HepG2 (cell line): Measurements from ENCODE around the gene NAA38. TPM values are rescaled to one million over a fixed set of nuclear protein-coding genes. Genes with fewer than 3 reads are reported as not detected.
A peak's percentile ranks its signal among the peaks of the same experiment; 100 is the strongest.

Experiments
- AGO1 ChIP-seq: fragments of 200-400 bp; formaldehyde crosslinking; IDR thresholded peaks from 2 replicates; pipeline ENCODE4 v1.6.1; 2017; ENCODE audit warnings: mild to moderate bottlenecking, low read depth, low read length, moderate library complexity; ENCODE audit not compliant: poor library complexity, severe bottlenecking
- DR1 ChIP-seq: sonication (generic); formaldehyde crosslinking; IDR thresholded peaks from 2 replicates; pipeline ENCODE4 v1.8.0; 2021; ENCODE audit warnings: mild to moderate bottlenecking, missing genetic modification reagents, inconsistent platforms
- GABPB1 ChIP-seq: IDR thresholded peaks from 2 replicates; pipeline ENCODE4 v1.6.1; 2016; ENCODE audit warnings: mild to moderate bottlenecking, missing genetic modification reagents, moderate library complexity, missing compliant biosample characterization
- HDAC1 ChIP-seq: sonication (generic); formaldehyde crosslinking; IDR thresholded peaks from 2 replicates; pipeline ENCODE4 v1.5.1; 2020; ENCODE audit warnings: mild to moderate bottlenecking, missing genetic modification reagents
- RARA ChIP-seq: IDR thresholded peaks from 2 replicates; pipeline ENCODE4 v1.6.1; 2016; ENCODE audit warnings: missing genetic modification reagents, missing compliant biosample characterization
- SIN3A ChIP-seq: IDR thresholded peaks from 2 replicates; pipeline ENCODE4 v1.6.1; 2011; ENCODE audit warnings: low read depth, mild to moderate bottlenecking, control low read depth, low read length, borderline replicate concordance
- ZNF430 ChIP-seq: sonication (generic); formaldehyde crosslinking; IDR thresholded peaks from 2 replicates; pipeline ENCODE4 v1.9.0; 2021; ENCODE audit warnings: mild to moderate bottlenecking, missing genetic modification reagents
- ZNF777 ChIP-seq: sonication (generic); formaldehyde crosslinking; IDR thresholded peaks from 2 replicates; pipeline ENCODE4 v1.4.0; 2020; ENCODE audit warnings: missing genetic modification reagents
- polyA plus RNA-seq, 8 experiments: library from polyadenylated mRNA; depleted of rRNA in 3 of 8; stranded (reverse) in 7 of 8; unstranded in 1 of 8; fragments of >200 nt; fragmentation: Illumina TruSeq in 4 of 8; extraction: Trizol in 4 of 8; gene quantifications; 2 replicates each; pipeline versions ENCODE4 v1.2.1 to v1.2.3, GENCODE V29; 2011 to 2016; ENCODE audit warnings: low read depth in 4 of 8, missing spikeins in 1 of 8, mixed read lengths in 1 of 8; ENCODE audit not compliant: insufficient read depth in 1 of 8
- total RNA-seq, 5 experiments: library from RNA; depleted of rRNA; stranded (reverse); fragments of >200 nt; fragmentation: Illumina TruSeq; extraction: Trizol; gene quantifications; 2 replicates each; pipeline ENCODE4 v1.2.3, GENCODE V29; 2016; ENCODE audit warnings: low read depth in 1 of 5
- TF ChIP-seq, protein P1 (sequence below): sonication (generic); formaldehyde crosslinking; IDR thresholded peaks from 2 replicates; pipeline ENCODE4 v1.4.0; 2020; ENCODE audit warnings: missing genetic modification reagents
- TF ChIP-seq, protein P2 (sequence below): sonication (generic); formaldehyde crosslinking; IDR thresholded peaks from 2 replicates; pipeline ENCODE4 v1.4.0; 2020; ENCODE audit warnings: mild to moderate bottlenecking, missing genetic modification reagents
- TF ChIP-seq, protein P3 (sequence below): sonication (generic); formaldehyde crosslinking; IDR thresholded peaks from 2 replicates; pipeline ENCODE4 v1.5.1; 2020; ENCODE audit warnings: mild to moderate bottlenecking, missing genetic modification reagents, moderate library complexity
- TF ChIP-seq, protein P4 (sequence below): IDR thresholded peaks from 2 replicates; pipeline ENCODE4 v1.6.1; 2016; ENCODE audit warnings: missing genetic modification reagents, missing compliant biosample characterization
- TF ChIP-seq, protein P5 (sequence below): sonication (generic); formaldehyde crosslinking; IDR thresholded peaks from 2 replicates; pipeline ENCODE4 v1.5.0; 2020; ENCODE audit warnings: missing genetic modification reagents
- TF ChIP-seq, protein P6 (sequence below): sonication (generic); formaldehyde crosslinking; IDR thresholded peaks from 2 replicates; pipeline ENCODE4 v1.4.0; 2020; ENCODE audit warnings: missing genetic modification reagents
- TF ChIP-seq, protein P7 (sequence below): fragments of 450-650 bp; IDR thresholded peaks from 2 replicates; pipeline ENCODE4 v1.6.1; 2016

The NAA38 gene
- total and polyA plus RNA-seq, 2 of the 13 experiments (the other 11 are each of a cell fraction or from before 2014, with no cell fraction given), result 46.9 to 91.6 TPM

DNA sequence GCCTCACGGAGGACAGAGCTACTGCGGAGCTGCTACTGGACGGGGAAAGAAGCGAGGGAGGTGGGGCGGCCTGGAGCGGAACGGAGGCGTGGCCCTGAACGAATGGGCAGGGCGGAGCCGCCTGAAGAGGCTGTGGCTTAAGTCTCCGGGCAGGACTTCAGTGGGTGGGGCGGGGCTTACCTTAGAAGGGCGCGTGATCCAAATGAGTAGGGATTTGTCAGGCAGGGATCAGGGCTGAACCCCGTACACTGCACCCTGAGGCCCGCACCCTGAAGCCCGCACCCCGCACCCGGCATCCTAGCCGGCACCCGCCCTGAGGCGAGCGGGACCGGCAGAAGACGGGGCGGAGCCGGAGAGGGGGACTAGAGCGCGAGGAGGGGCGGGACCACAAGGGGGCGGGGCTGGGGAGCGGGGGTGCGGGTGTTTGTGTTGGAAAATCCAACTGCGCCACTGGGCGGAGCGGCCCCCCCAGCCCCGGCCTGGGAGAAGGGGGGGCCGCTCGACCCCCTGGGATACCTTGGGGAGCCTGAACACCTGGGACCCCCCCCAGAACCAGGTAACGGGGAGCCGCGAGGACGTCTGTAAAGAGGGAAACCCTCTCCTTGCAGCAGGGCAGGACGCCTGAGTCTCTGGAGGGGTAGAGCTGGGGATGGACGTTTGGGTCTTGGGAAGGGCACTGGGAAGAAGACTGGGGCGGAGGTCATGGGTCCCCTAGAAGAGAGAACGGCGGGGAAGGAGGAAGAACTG is 23.4 kb downstream of the NAA38 start, which contains the start of gene KDM6B (continued):
- TF ChIP-seq, protein P1, sequence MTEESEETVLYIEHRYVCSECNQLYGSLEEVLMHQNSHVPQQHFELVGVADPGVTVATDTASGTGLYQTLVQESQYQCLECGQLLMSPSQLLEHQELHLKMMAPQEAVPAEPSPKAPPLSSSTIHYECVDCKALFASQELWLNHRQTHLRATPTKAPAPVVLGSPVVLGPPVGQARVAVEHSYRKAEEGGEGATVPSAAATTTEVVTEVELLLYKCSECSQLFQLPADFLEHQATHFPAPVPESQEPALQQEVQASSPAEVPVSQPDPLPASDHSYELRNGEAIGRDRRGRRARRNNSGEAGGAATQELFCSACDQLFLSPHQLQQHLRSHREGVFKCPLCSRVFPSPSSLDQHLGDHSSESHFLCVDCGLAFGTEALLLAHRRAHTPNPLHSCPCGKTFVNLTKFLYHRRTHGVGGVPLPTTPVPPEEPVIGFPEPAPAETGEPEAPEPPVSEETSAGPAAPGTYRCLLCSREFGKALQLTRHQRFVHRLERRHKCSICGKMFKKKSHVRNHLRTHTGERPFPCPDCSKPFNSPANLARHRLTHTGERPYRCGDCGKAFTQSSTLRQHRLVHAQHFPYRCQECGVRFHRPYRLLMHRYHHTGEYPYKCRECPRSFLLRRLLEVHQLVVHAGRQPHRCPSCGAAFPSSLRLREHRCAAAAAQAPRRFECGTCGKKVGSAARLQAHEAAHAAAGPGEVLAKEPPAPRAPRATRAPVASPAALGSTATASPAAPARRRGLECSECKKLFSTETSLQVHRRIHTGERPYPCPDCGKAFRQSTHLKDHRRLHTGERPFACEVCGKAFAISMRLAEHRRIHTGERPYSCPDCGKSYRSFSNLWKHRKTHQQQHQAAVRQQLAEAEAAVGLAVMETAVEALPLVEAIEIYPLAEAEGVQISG (CRISPR knock-in tag), result 0 out of 2 replicates have a peak, but pooled peaks have one; percentile 13
- TF ChIP-seq, protein P2, sequence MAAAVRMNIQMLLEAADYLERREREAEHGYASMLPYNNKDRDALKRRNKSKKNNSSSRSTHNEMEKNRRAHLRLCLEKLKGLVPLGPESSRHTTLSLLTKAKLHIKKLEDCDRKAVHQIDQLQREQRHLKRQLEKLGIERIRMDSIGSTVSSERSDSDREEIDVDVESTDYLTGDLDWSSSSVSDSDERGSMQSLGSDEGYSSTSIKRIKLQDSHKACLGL (CRISPR knock-in tag), result peak; percentile 41; the same call in 1 of the 2 replicates
- TF ChIP-seq, protein P3, sequence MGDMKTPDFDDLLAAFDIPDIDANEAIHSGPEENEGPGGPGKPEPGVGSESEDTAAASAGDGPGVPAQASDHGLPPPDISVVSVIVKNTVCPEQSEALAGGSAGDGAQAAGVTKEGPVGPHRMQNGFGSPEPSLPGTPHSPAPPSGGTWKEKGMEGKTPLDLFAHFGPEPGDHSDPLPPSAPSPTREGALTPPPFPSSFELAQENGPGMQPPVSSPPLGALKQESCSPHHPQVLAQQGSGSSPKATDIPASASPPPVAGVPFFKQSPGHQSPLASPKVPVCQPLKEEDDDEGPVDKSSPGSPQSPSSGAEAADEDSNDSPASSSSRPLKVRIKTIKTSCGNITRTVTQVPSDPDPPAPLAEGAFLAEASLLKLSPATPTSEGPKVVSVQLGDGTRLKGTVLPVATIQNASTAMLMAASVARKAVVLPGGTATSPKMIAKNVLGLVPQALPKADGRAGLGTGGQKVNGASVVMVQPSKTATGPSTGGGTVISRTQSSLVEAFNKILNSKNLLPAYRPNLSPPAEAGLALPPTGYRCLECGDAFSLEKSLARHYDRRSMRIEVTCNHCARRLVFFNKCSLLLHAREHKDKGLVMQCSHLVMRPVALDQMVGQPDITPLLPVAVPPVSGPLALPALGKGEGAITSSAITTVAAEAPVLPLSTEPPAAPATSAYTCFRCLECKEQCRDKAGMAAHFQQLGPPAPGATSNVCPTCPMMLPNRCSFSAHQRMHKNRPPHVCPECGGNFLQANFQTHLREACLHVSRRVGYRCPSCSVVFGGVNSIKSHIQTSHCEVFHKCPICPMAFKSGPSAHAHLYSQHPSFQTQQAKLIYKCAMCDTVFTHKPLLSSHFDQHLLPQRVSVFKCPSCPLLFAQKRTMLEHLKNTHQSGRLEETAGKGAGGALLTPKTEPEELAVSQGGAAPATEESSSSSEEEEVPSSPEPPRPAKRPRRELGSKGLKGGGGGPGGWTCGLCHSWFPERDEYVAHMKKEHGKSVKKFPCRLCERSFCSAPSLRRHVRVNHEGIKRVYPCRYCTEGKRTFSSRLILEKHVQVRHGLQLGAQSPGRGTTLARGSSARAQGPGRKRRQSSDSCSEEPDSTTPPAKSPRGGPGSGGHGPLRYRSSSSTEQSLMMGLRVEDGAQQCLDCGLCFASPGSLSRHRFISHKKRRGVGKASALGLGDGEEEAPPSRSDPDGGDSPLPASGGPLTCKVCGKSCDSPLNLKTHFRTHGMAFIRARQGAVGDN, result peak; percentile 22; the same call in 1 of the 2 replicates
- TF ChIP-seq AGO1, result peak; percentile 92
- TF ChIP-seq, protein P4, sequence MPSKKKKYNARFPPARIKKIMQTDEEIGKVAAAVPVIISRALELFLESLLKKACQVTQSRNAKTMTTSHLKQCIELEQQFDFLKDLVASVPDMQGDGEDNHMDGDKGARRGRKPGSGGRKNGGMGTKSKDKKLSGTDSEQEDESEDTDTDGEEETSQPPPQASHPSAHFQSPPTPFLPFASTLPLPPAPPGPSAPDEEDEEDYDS (CRISPR knock-in tag), result peak; percentile 43; the same call in 1 of the 2 replicates
- TF ChIP-seq, protein P5, sequence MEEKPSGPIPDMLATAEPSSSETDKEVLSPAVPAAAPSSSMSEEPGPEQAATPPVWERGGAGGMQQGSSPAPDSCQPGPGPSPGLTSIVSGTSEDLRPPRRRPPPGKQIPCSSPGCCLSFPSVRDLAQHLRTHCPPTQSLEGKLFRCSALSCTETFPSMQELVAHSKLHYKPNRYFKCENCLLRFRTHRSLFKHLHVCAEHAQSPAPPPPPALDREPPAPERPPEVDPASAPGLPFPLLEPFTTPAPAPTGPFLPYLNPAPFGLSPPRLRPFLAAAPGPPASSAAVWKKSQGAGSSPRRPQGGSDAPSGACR (CRISPR knock-in tag), result 0 out of 2 replicates have a peak, but pooled peaks have one; percentile 37
- peak; percentile 19; the same call in 1 of the 2 replicates for TF ChIP-seq HDAC1
- TF ChIP-seq DR1 (CRISPR knock-in tag), result 0 out of 2 replicates have a peak, but pooled peaks have one; percentile 23
- TF ChIP-seq, protein P6, sequence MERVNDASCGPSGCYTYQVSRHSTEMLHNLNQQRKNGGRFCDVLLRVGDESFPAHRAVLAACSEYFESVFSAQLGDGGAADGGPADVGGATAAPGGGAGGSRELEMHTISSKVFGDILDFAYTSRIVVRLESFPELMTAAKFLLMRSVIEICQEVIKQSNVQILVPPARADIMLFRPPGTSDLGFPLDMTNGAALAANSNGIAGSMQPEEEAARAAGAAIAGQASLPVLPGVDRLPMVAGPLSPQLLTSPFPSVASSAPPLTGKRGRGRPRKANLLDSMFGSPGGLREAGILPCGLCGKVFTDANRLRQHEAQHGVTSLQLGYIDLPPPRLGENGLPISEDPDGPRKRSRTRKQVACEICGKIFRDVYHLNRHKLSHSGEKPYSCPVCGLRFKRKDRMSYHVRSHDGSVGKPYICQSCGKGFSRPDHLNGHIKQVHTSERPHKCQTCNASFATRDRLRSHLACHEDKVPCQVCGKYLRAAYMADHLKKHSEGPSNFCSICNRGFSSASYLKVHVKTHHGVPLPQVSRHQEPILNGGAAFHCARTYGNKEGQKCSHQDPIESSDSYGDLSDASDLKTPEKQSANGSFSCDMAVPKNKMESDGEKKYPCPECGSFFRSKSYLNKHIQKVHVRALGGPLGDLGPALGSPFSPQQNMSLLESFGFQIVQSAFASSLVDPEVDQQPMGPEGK (CRISPR knock-in tag), result peak; percentile 26; the same call in 1 of the 2 replicates
- TF ChIP-seq RARA (CRISPR knock-in tag), result 0 out of 2 replicates have a peak, but pooled peaks have one; percentile 17
- peak; percentile 65; the same call in 1 of the 2 replicates for TF ChIP-seq SIN3A
- no peak for TF ChIP-seq ZNF430 (CRISPR knock-in tag)
- peak; percentile 37; the same call in 1 of the 2 replicates for TF ChIP-seq GABPB1 (CRISPR knock-in tag)
- peak; percentile 2; the same call in 1 of the 2 replicates for TF ChIP-seq ZNF777 (CRISPR knock-in tag)
- TF ChIP-seq, protein P7, sequence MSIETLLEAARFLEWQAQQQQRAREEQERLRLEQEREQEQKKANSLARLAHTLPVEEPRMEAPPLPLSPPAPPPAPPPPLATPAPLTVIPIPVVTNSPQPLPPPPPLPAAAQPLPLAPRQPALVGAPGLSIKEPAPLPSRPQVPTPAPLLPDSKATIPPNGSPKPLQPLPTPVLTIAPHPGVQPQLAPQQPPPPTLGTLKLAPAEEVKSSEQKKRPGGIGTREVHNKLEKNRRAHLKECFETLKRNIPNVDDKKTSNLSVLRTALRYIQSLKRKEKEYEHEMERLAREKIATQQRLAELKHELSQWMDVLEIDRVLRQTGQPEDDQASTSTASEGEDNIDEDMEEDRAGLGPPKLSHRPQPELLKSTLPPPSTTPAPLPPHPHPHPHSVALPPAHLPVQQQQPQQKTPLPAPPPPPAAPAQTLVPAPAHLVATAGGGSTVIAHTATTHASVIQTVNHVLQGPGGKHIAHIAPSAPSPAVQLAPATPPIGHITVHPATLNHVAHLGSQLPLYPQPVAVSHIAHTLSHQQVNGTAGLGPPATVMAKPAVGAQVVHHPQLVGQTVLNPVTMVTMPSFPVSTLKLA, result 0 out of 2 replicates have a peak, but pooled peaks have one; percentile 18
